Keratinocyte (primary cell): ENCODE results near the gene CAST.

Experiments
- EZH2 ChIP-seq: IDR thresholded peaks from one replicate; pipeline ENCODE4 v1.6.1; 2012; ENCODE audit warnings: inconsistent platforms, mild to moderate bottlenecking, low read length, moderate library complexity
- TF ChIP-seq, protein P1 (sequence below), 3 experiments: IDR thresholded peaks in 1 of 3; conservative IDR thresholded peaks in 1 of 3; optimal IDR thresholded peaks in 1 of 3; 2 replicates in 2 of 3; 3 replicates in 1 of 3; pipeline versions ENCODE3 to v1.5.1; 2011; ENCODE audit warnings: low read length in 3 of 3, mild to moderate bottlenecking in 3 of 3, moderate library complexity in 2 of 3, control low read depth in 1 of 3, inconsistent platforms in 1 of 3; ENCODE audit not compliant: insufficient read depth in 2 of 3; ENCODE audit errors: extremely low read depth in 1 of 3

- TF ChIP-seq, protein P1, sequence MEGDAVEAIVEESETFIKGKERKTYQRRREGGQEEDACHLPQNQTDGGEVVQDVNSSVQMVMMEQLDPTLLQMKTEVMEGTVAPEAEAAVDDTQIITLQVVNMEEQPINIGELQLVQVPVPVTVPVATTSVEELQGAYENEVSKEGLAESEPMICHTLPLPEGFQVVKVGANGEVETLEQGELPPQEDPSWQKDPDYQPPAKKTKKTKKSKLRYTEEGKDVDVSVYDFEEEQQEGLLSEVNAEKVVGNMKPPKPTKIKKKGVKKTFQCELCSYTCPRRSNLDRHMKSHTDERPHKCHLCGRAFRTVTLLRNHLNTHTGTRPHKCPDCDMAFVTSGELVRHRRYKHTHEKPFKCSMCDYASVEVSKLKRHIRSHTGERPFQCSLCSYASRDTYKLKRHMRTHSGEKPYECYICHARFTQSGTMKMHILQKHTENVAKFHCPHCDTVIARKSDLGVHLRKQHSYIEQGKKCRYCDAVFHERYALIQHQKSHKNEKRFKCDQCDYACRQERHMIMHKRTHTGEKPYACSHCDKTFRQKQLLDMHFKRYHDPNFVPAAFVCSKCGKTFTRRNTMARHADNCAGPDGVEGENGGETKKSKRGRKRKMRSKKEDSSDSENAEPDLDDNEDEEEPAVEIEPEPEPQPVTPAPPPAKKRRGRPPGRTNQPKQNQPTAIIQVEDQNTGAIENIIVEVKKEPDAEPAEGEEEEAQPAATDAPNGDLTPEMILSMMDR (optimal IDR thresholded peaks at IDR 0.05 in 1 of 3, IDR thresholded peaks at IDR 0.05 in 1 of 3, conservative IDR thresholded peaks at IDR 0.05 in 1 of 3; ENCODE audit: extremely low read depth in 1 of 3, insufficient read depth in 2 of 3, low read length in 3 of 3), result no peak
- TF ChIP-seq EZH2, result no peak
These were observed 123.3 kb downstream of the CAST start for GRCh38 chr5:96785326-96786109.
